PC-9 (cell line): ENCODE results near the gene NEK4. TPM values are rescaled to one million over a fixed set of nuclear protein-coding genes. Genes with fewer than 3 reads are reported as not detected.

ENCODE experiments used
- BruUV-seq: library from RNA; stranded (reverse); fragments of 400-500 nt; replicated peaks from 2 replicates; lab custom pipeline; 2021; lab: Mats Ljungman, UMichigan
- CTCF ChIA-PET: fragments of 300-600 bp; sonication (Branson Sonifier 250); formaldehyde crosslinking; loops from one replicate; lab custom pipeline; 2022; ENCODE audit warnings: antibody characterized with exemption; lab: Charles Lee
- POLR2A ChIA-PET: fragments of 300-600 bp; sonication (Branson Sonifier 250); formaldehyde crosslinking; loops from one replicate; lab custom pipeline; 2022; ENCODE audit warnings: antibody characterized with exemption; ENCODE audit not compliant: unreplicated experiment; lab: Charles Lee
- DNase-seq, 2 experiments: peaks; one replicate each; pipeline versions ENCODE4 v3.0.0 to v3.0.0-alpha.2; 2015 to 2022; ENCODE audit warnings: mixed read lengths in 1 of 2
- H2AFZ ChIP-seq: fragments of 200-600 bp; sonication (generic); 2 replicates; pipeline ENCODE4 v1.8.1; 2017; ENCODE audit warnings: antibody characterized with exemption
- H3F3A ChIP-seq: fragments of 200-600 bp; sonication (generic); 2 replicates; pipeline ENCODE4 v1.8.1; 2017; ENCODE audit warnings: antibody characterized with exemption, mild to moderate bottlenecking, low read depth; ENCODE audit not compliant: insufficient read depth
- H3K27ac ChIP-seq: fragments of 200-600 bp; sonication (generic); 2 replicates; pipeline ENCODE4 v1.6.1; 2016; ENCODE audit warnings: mixed run types
- H3K27me3 ChIP-seq: fragments of 200-600 bp; sonication (generic); 2 replicates; pipeline ENCODE4 v1.6.1; 2016; ENCODE audit warnings: low read depth, mixed run types; ENCODE audit not compliant: insufficient read depth
- H3K36me3 ChIP-seq: fragments of 200-600 bp; sonication (generic); 2 replicates; pipeline ENCODE4 v1.6.1; 2016; ENCODE audit warnings: low read depth, mixed run types
- H3K4me1 ChIP-seq: fragments of 200-600 bp; sonication (generic); replicated peaks from 2 replicates; pipeline ENCODE4 v1.6.1; 2016; ENCODE audit warnings: mixed run types; ENCODE audit not compliant: insufficient read depth
- H3K4me2 ChIP-seq: fragments of 200-600 bp; sonication (generic); 2 replicates; pipeline ENCODE4 v1.6.1; 2017; ENCODE audit warnings: mixed run types
- H3K4me3 ChIP-seq: fragments of 200-600 bp; sonication (generic); 2 replicates; pipeline ENCODE4 v1.6.1; 2016; ENCODE audit warnings: mixed run types
- H3K79me2 ChIP-seq: fragments of 200-600 bp; sonication (generic); 2 replicates; pipeline ENCODE4 v1.6.1; 2017; ENCODE audit warnings: low read depth, mixed run types
- H3K9me2 ChIP-seq: fragments of 200-600 bp; sonication (generic); 2 replicates; pipeline ENCODE4 v1.8.1; 2017; ENCODE audit warnings: mild to moderate bottlenecking; ENCODE audit not compliant: insufficient read depth
- H3K9me3 ChIP-seq: fragments of 200-600 bp; sonication (generic); 2 replicates; pipeline ENCODE4 v1.8.1; 2016; ENCODE audit warnings: low read depth; ENCODE audit not compliant: insufficient read depth
- H4K20me1 ChIP-seq: fragments of 200-600 bp; sonication (generic); 2 replicates; pipeline ENCODE4 v1.8.1; 2017; ENCODE audit not compliant: insufficient read depth
- EZH2 ChIP-seq: fragments of 200-600 bp; sonication (generic); IDR thresholded peaks from 2 replicates; pipeline ENCODE4 v1.8.0; 2017; ENCODE audit warnings: antibody characterized with exemption, low read depth
- intact Hi-C: fragments of 100-400 bp; cut with micrococcal nuclease; formaldehyde crosslinking; loops from one replicate; pipeline ENCODE4 v1.10.0; 2022; ENCODE audit not compliant: unreplicated experiment
- total RNA-seq: library from RNA; stranded (reverse); gene quantifications from 2 replicates; pipeline ENCODE4 v1.2.3, GENCODE V29; 2021
- TF ChIP-seq, protein P1 (sequence below): fragments of 200-600 bp; sonication (generic); conservative IDR thresholded peaks from 2 replicates; pipeline ENCODE4 v1.6.1; 2017; ENCODE audit warnings: mixed run types, antibody characterized with exemption, mild to moderate bottlenecking, moderate library complexity

The NEK4 gene
- total RNA-seq, 1 experiment from 2014 or later: 36.5 TPM

DNA sequence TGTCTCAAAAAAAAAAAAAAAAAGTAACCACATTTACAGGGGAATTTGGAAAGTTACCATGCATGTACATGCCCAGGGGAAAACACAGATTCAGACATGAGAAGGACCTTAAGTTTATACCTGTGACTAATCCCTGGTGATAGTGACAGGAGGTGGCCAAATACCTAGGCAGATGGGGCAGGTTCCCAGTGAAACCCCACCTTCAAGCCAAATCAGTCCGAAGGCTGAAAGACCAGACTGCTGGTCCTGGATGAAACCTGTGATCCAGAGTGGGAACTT lies 49.1 kb downstream of the NEK4 start:
- no TSS peak for BruUV-seq
- Histone ChIP-seq H3F3A (peaks cover 7% of the 10 kb centered on the region; the same call in 1 of the 2 replicates), H3K9me2 (no peaks in the 10 kb centered on the region), H3K27ac (no peak overlapping the region), H3K36me3 (no peaks in the 10 kb centered on the region), H2AFZ (no peak overlapping the region), H3K4me1 (no peaks in the 10 kb centered on the region), H3K4me2 (no peak overlapping the region), H3K4me3 (no peak overlapping the region), H3K9me3 (no peaks in the 10 kb centered on the region), H3K27me3 (no peaks in the 10 kb centered on the region), H3K79me2 (no peaks in the 10 kb centered on the region), H4K20me1 (no peaks in the 10 kb centered on the region)
- DNase-seq: no peak
- ChIA-PET CTCF (no interaction called here), POLR2A (no interaction called here)
- TF ChIP-seq, protein P1, sequence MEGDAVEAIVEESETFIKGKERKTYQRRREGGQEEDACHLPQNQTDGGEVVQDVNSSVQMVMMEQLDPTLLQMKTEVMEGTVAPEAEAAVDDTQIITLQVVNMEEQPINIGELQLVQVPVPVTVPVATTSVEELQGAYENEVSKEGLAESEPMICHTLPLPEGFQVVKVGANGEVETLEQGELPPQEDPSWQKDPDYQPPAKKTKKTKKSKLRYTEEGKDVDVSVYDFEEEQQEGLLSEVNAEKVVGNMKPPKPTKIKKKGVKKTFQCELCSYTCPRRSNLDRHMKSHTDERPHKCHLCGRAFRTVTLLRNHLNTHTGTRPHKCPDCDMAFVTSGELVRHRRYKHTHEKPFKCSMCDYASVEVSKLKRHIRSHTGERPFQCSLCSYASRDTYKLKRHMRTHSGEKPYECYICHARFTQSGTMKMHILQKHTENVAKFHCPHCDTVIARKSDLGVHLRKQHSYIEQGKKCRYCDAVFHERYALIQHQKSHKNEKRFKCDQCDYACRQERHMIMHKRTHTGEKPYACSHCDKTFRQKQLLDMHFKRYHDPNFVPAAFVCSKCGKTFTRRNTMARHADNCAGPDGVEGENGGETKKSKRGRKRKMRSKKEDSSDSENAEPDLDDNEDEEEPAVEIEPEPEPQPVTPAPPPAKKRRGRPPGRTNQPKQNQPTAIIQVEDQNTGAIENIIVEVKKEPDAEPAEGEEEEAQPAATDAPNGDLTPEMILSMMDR: no peak
- no peak for TF ChIP-seq EZH2
- intact Hi-C loops: no loop called here

DNA sequence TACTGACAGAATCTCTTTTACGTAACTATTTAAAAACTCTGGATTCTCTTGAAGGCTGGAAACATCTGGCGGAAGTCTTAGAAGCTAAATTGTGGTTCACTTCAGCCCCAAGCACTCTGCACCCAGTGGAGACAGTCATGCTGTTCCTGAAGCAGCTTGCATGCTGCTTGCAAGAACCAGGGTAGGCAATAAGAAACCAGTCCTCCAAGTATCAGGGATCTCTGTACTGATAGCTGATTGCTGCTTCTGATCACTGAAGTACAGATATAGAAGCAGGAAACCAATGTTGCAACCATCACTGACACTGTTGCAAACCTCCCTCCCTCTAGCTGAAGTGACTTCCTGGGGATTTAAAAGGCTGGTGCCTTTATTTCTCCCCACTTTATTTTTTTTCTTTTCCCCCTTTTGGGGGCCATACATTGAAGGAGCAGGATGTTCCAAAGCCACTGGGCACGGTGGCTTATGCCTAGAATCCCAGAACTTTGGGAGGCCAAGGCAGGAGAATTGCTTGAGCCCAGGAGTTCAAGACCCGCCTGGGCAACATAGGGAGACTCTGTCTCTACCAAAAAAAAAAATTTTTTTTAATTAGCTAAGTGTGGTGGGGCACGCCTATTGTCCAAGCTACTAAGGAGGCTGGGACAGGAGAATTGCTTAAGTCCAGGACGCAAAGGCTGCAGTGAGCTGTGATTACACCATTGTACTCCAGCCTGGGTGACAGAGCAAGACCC lies 49.6 kb downstream of the NEK4 start:
- H3K79me2 ChIP-seq: no peaks in the 10 kb centered on the region
- no peaks in the 10 kb centered on the region for H3K9me2 ChIP-seq
- H3K4me3 ChIP-seq: no peak overlapping the region
- intact Hi-C loops: no loop called here
- ChIA-PET POLR2A (no interaction called here), CTCF (no interaction called here)
- no peak overlapping the region for H3K4me2 ChIP-seq
- H3F3A ChIP-seq: peaks cover 7% of the 10 kb centered on the region; the same call in 1 of the 2 replicates
- no peaks in the 10 kb centered on the region for H3K36me3 ChIP-seq
- no TSS peak for BruUV-seq
- no peak overlapping the region for H3K27ac ChIP-seq
- no peaks in the 10 kb centered on the region for H3K27me3 ChIP-seq
- no peaks in the 10 kb centered on the region for H4K20me1 ChIP-seq
- H3K4me1 ChIP-seq: no peaks in the 10 kb centered on the region
- H3K9me3 ChIP-seq: no peaks in the 10 kb centered on the region
- TF ChIP-seq, protein P1: no peak
- no peak for TF ChIP-seq EZH2
- H2AFZ ChIP-seq: no peak overlapping the region
- DNase-seq: no peak

DNA sequence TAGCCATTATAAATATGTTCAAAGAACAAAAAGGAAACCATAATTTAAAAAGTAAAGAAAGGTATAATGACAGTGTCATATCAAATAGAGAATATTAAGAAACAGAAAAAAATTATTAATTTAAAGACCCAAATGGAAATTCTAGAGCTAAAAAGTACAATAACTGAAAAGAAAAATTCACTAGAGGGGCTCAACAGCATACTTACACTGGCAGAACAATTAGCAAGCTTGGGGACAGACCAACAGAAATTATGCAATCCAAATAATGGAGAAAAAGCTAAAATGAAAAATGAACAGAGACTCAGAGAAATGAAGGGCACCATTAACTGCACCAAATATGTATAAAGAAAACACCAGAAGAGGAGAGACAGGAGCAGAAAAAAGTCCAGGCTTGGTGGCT lies 51.1 kb downstream of the NEK4 start:
- no peak for DNase-seq
- H4K20me1 ChIP-seq: no peaks in the 10 kb centered on the region
- BruUV-seq: no TSS peak
- no peaks in the 10 kb centered on the region for H3K36me3 ChIP-seq
- no peaks in the 10 kb centered on the region for H3K9me2 ChIP-seq
- peaks cover 3% of the 10 kb centered on the region; the same call in 1 of the 2 replicates for H3F3A ChIP-seq
- H3K4me2 ChIP-seq: no peak overlapping the region
- no peaks in the 10 kb centered on the region for H3K27me3 ChIP-seq
- H3K27ac ChIP-seq: no peak overlapping the region
- no peak overlapping the region for H2AFZ ChIP-seq
- no peaks in the 10 kb centered on the region for H3K4me1 ChIP-seq
- CTCF ChIA-PET: no interaction called here
- no peaks in the 10 kb centered on the region for H3K9me3 ChIP-seq
- POLR2A ChIA-PET: no interaction called here
- no peaks in the 10 kb centered on the region for H3K79me2 ChIP-seq
- H3K4me3 ChIP-seq: no peak overlapping the region
- no peak for TF ChIP-seq EZH2
- TF ChIP-seq, protein P1: no peak
- intact Hi-C loops: no loop called here
